ENCODE measurements around the gene GALR3.

- TF ChIP-seq POLR2A (IDR thresholded peaks at IDR 0.05; ENCODE audit: low read depth, low read length) (no peak), TAF1 (IDR thresholded peaks at IDR 0.05; ENCODE audit: borderline replicate concordance, low read depth, low read length) (no peak)
Measured at GRCh38 chr22:37802310-37803194, 20.6 kb upstream of the GALR3 start.
